Calu3 (cell line): ENCODE data around the gene MBD5. TPM values are rescaled to one million over a fixed set of nuclear protein-coding genes. Genes with fewer than 3 reads are reported as not detected.

Source experiments
- BruUV-seq: library from RNA; stranded (reverse); fragments of 400-500 nt; replicated peaks from 2 replicates; lab custom pipeline; 2021; lab: Mats Ljungman, UMichigan
- CTCF ChIA-PET: fragments of 300-600 bp; sonication (Branson Sonifier 250); formaldehyde crosslinking; loops from one replicate; lab custom pipeline; 2022; ENCODE audit warnings: antibody characterized with exemption; lab: Charles Lee
- DNase-seq: peaks from one replicate; pipeline ENCODE4 v3.0.0; 2022
- H3K27ac Mint-ChIP-seq: one replicate; pipeline ENCODE4 v1.8.0; 2022; ENCODE audit warnings: mixed read lengths; ENCODE audit not compliant: unreplicated experiment
- H3K27me3 Mint-ChIP-seq: one replicate; pipeline ENCODE4 v1.8.0; 2022; ENCODE audit warnings: mixed read lengths; ENCODE audit not compliant: unreplicated experiment
- H3K36me3 Mint-ChIP-seq: one replicate; pipeline ENCODE4 v1.8.0; 2022; ENCODE audit warnings: mild to moderate bottlenecking, moderate library complexity, mixed read lengths; ENCODE audit not compliant: insufficient read depth, unreplicated experiment
- H3K4me1 Mint-ChIP-seq: one replicate; pipeline ENCODE4 v1.8.0; 2022; ENCODE audit warnings: mild to moderate bottlenecking, low read depth, mixed read lengths; ENCODE audit not compliant: unreplicated experiment
- H3K4me3 Mint-ChIP-seq: one replicate; pipeline ENCODE4 v1.8.0; 2022; ENCODE audit warnings: mild to moderate bottlenecking, low read depth, moderate library complexity, mixed read lengths; ENCODE audit not compliant: unreplicated experiment
- H3K9me3 Mint-ChIP-seq: one replicate; pipeline ENCODE4 v1.8.0; 2022; ENCODE audit warnings: low read depth, mixed read lengths; ENCODE audit not compliant: unreplicated experiment
- intact Hi-C: fragments of 100-400 bp; cut with micrococcal nuclease; formaldehyde crosslinking; loops from one replicate; pipeline ENCODE4 v1.10.0; 2022; ENCODE audit not compliant: unreplicated experiment
- total RNA-seq: library from RNA; stranded (reverse); gene quantifications from 2 replicates; pipeline ENCODE4 v1.2.3, GENCODE V29; 2022
- TF ChIP-seq, protein P1 (sequence below): fragments of 200-600 bp; IDR thresholded peaks from one replicate; pipeline ENCODE4 v1.8.0; 2022; ENCODE audit warnings: antibody characterized with exemption; ENCODE audit not compliant: unreplicated experiment

The MBD5 gene
- total RNA-seq, 1 experiment from 2014 or later: 36.4 TPM

GRCh38 chr2:148305476-148305875, 284.6 kb downstream of the MBD5 start:
- CTCF ChIA-PET: no interaction called here
- Mint-ChIP-seq H3K4me1 (peaks cover 11% of the 10 kb centered on the region), H3K27me3 (no peaks in the 10 kb centered on the region), H3K4me3 (no peak overlapping the region), H3K36me3 (no peaks in the 10 kb centered on the region), H3K9me3 (no peaks in the 10 kb centered on the region), H3K27ac (no peak overlapping the region)
- intact Hi-C loops: no loop called here
- TF ChIP-seq, protein P1, sequence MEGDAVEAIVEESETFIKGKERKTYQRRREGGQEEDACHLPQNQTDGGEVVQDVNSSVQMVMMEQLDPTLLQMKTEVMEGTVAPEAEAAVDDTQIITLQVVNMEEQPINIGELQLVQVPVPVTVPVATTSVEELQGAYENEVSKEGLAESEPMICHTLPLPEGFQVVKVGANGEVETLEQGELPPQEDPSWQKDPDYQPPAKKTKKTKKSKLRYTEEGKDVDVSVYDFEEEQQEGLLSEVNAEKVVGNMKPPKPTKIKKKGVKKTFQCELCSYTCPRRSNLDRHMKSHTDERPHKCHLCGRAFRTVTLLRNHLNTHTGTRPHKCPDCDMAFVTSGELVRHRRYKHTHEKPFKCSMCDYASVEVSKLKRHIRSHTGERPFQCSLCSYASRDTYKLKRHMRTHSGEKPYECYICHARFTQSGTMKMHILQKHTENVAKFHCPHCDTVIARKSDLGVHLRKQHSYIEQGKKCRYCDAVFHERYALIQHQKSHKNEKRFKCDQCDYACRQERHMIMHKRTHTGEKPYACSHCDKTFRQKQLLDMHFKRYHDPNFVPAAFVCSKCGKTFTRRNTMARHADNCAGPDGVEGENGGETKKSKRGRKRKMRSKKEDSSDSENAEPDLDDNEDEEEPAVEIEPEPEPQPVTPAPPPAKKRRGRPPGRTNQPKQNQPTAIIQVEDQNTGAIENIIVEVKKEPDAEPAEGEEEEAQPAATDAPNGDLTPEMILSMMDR: no peak
- BruUV-seq: no TSS peak
- DNase-seq: no peak

DNA sequence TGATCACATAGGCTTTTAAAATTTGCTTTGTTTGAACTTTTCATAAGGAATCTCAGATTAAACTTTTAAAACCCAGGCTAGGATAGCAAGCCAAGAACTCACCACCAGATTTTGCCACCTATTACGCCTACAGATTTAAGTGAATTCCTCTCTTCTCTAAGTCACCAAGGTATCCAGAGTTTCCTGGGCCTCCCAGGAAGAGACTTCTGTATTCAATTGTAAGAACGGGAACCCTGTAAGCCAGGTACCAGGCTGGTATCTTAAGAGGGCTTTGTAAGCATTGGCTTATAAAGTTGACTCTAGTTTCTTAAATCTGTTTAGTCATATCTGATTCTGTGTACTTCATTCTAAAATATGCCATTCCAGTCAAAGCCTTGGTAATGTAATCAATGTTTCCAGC, 285.1 kb downstream of the MBD5 start:
- intact Hi-C loops: no loop called here
- BruUV-seq: no TSS peak
- H3K9me3 Mint-ChIP-seq: no peaks in the 10 kb centered on the region
- TF ChIP-seq, protein P1: no peak
- H3K36me3 Mint-ChIP-seq: no peaks in the 10 kb centered on the region
- H3K27me3 Mint-ChIP-seq: no peaks in the 10 kb centered on the region
- no peak for DNase-seq
- no peak overlapping the region for H3K27ac Mint-ChIP-seq
- no peak overlapping the region for H3K4me3 Mint-ChIP-seq
- CTCF ChIA-PET: no interaction called here
- H3K4me1 Mint-ChIP-seq: peaks cover 7% of the 10 kb centered on the region

DNA sequence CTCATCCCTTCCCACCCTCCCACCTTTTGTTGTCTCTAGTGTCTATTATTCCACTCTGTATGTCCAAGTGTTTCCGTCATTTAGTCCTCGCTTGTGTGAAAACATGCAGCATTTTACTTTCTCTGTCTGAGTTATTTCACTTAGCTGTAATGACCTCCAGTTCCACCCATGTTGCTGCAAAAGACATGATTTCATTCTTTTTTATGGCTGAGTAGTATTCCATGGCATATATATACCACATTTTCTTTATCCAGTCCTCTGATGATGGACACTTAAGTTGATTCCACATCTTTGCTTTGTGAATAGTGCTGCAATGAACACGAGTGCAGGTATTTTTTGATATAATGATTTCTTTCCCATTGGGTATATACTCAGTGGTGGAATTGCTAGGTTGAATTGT, 296.7 kb downstream of the MBD5 start:
- TF ChIP-seq, protein P1: no peak
- H3K36me3 Mint-ChIP-seq: no peaks in the 10 kb centered on the region
- peaks cover 2% of the 10 kb centered on the region for H3K9me3 Mint-ChIP-seq
- CTCF ChIA-PET: no interaction called here
- H3K4me1 Mint-ChIP-seq: peaks cover 8% of the 10 kb centered on the region
- H3K27ac Mint-ChIP-seq: no peak overlapping the region
- no peaks in the 10 kb centered on the region for H3K27me3 Mint-ChIP-seq
- no peak for DNase-seq
- no TSS peak for BruUV-seq
- intact Hi-C loops: no loop called here
- H3K4me3 Mint-ChIP-seq: no peak overlapping the region

- Mint-ChIP-seq H3K27ac (no peak overlapping the region), H3K4me1 (no peaks in the 10 kb centered on the region), H3K4me3 (no peak overlapping the region), H3K27me3 (no peaks in the 10 kb centered on the region), H3K36me3 (no peaks in the 10 kb centered on the region), H3K9me3 (peaks cover 2% of the 10 kb centered on the region)
- BruUV-seq: no TSS peak
- DNase-seq: no peak
- TF ChIP-seq, protein P1: no peak
- intact Hi-C loops: no loop called here
- CTCF ChIA-PET: interaction anchor here (0.6 kb wide), 1 partner anchor 797 kb away, joined by 3 read pairs; no protein-coding TSS in a partner anchor
These were observed 317.6 kb downstream of the MBD5 start for GRCh38 chr2:148338541-148338940.
